Measurements from ENCODE around the gene CDK5RAP2.

- TF ChIP-seq CTCF (conservative IDR thresholded peaks at IDR 0.05 in 1 of 2, IDR thresholded peaks at IDR 0.05 in 1 of 2; ENCODE audit: extremely low read depth in 1 of 2, insufficient read depth in 1 of 2, low read depth in 1 of 2, low read length in 2 of 2) (no peak), EZH2 (IDR thresholded peaks at IDR 0.05; ENCODE audit: borderline replicate concordance, low read length) (no peak)
Measured at GRCh38 chr9:120453792-120454191, 126.2 kb downstream of the CDK5RAP2 start.
